H1 (cell line): ENCODE measurements around the gene C19orf53. TPM values are rescaled to one million over a fixed set of nuclear protein-coding genes. Genes with fewer than 3 reads are reported as not detected.
"Not testable (repeated sequence)": the region's sequence is repeated elsewhere in the genome, so short reads cannot be mapped to it uniquely, and the experiment has no call there.

Experiments
- CTCF ChIA-PET: fragments of 300-600 bp; sonication (Branson Sonifier 250); formaldehyde crosslinking; loops from one replicate; lab custom pipeline; 2021; ENCODE audit not compliant: partially characterized antibody; lab: Charles Lee
- POLR2A ChIA-PET: fragments of 300-600 bp; sonication (Branson Sonifier 250); formaldehyde crosslinking; loops from one replicate; lab custom pipeline; 2021; ENCODE audit warnings: inconsistent platforms; ENCODE audit not compliant: partially characterized antibody; lab: Charles Lee
- DNase-seq, 2 experiments: peaks; one replicate each; pipeline versions ENCODE4 v3.0.0 to v3.0.0-alpha.2; 2010 to 2022; ENCODE audit warnings: low spot score in 2 of 2, low read depth in 1 of 2, mixed read lengths in 1 of 2
- FAIRE-seq: peaks from 2 replicates; lab custom pipeline; 2011; peaks lifted over from hg19 to GRCh38; lab: Jason Lieb, UNC
- H2AFZ ChIP-seq: 2 replicates; pipeline ENCODE4 v1.8.1; 2012; ENCODE audit warnings: low read length, inconsistent platforms
- H2AK5ac ChIP-seq: 2 replicates; pipeline ENCODE4 v1.6.1; 2013; ENCODE audit warnings: low read depth, low read length
- H2BK120ac ChIP-seq: replicated peaks from 2 replicates; pipeline ENCODE3; 2013; ENCODE audit warnings: low read depth, low read length, inconsistent platforms
- H2BK12ac ChIP-seq: 2 replicates; pipeline ENCODE4 v1.6.1; 2013; ENCODE audit warnings: low read depth, low read length
- H2BK15ac ChIP-seq: 2 replicates; pipeline ENCODE4 v1.6.1; 2013; ENCODE audit warnings: low read length
- H2BK20ac ChIP-seq: 2 replicates; pipeline ENCODE4 v1.6.1; 2013; ENCODE audit warnings: low read length
- H2BK5ac ChIP-seq: 2 replicates; pipeline ENCODE4 v1.6.1; 2013; ENCODE audit warnings: low read depth, low read length
- H3K14ac ChIP-seq: 2 replicates; pipeline ENCODE4 v1.6.1; 2013; ENCODE audit warnings: inconsistent platforms; ENCODE audit not compliant: insufficient read length
- H3K18ac ChIP-seq: 2 replicates; pipeline ENCODE4 v1.6.1; 2013; ENCODE audit warnings: low read length; ENCODE audit errors: extremely low read depth
- H3K23ac ChIP-seq: 2 replicates; pipeline ENCODE4 v1.6.1; 2013; ENCODE audit warnings: inconsistent platforms; ENCODE audit not compliant: insufficient read length
- H3K23me2 ChIP-seq: 2 replicates; pipeline ENCODE4 v1.6.1; 2013; ENCODE audit warnings: low read depth, low read length
- H3K27ac ChIP-seq: 2 replicates; pipeline ENCODE4 v1.6.1; 2011; ENCODE audit warnings: low read depth, low read length, inconsistent platforms
- H3K27me3 ChIP-seq, 4 experiments: replicated peaks in 1 of 4; 1 replicate in 1 of 4; 2 replicates in 3 of 4; pipeline versions ENCODE4 v1.6.1 to v1.8.1; 2011 to 2013; ENCODE audit warnings: low read length in 3 of 4, mild to moderate bottlenecking in 3 of 4, inconsistent platforms in 2 of 4, mixed read lengths in 2 of 4, moderate library complexity in 1 of 4; ENCODE audit not compliant: control insufficient read depth in 3 of 4, insufficient read depth in 3 of 4; ENCODE audit errors: extremely low read depth in 1 of 4
- H3K36me3 ChIP-seq, 4 experiments: 2 replicates each; pipeline versions ENCODE4 v1.6.1 to v1.8.1; 2011 to 2013; ENCODE audit warnings: mild to moderate bottlenecking in 4 of 4, low read length in 3 of 4, moderate library complexity in 2 of 4, control low read depth in 1 of 4, inconsistent platforms in 1 of 4; ENCODE audit not compliant: insufficient read depth in 4 of 4, control insufficient read depth in 2 of 4
- H3K4ac ChIP-seq: replicated peaks from 2 replicates; pipeline ENCODE3; 2013; ENCODE audit warnings: low read length, low read depth, mixed read lengths, inconsistent platforms; ENCODE audit not compliant: insufficient read length
- H3K4me1 ChIP-seq, 4 experiments: replicated peaks in 1 of 4; 1 replicate in 1 of 4; 2 replicates in 3 of 4; pipeline versions ENCODE4 v1.6.1 to v1.8.1; 2011 to 2013; ENCODE audit warnings: low read length in 3 of 4, inconsistent platforms in 2 of 4, mixed read lengths in 1 of 4; ENCODE audit not compliant: insufficient read depth in 4 of 4, control insufficient read depth in 3 of 4
- H3K4me2 ChIP-seq, 2 experiments: 2 replicates each; pipeline versions ENCODE4 v1.6.1 to v1.8.1; 2011 to 2013; ENCODE audit warnings: low read depth in 2 of 2, low read length in 2 of 2, control low read depth in 1 of 2, inconsistent platforms in 1 of 2, mild to moderate bottlenecking in 1 of 2; ENCODE audit not compliant: insufficient read depth in 1 of 2
- H3K4me3 ChIP-seq, 4 experiments: fragments of 200-600, 300-600 bp in 1 of 4; sonication (generic), shearing (Covaris generic), sonication (Bioruptor Twin) in 1 of 4; 2 replicates each; pipeline versions ENCODE4 v1.5.1 to v1.8.1; 2011 to 2016; ENCODE audit warnings: low read length in 4 of 4, low read depth in 3 of 4, control low read depth in 2 of 4, inconsistent platforms in 2 of 4, mild to moderate bottlenecking in 2 of 4, mixed read lengths in 1 of 4, moderate library complexity in 1 of 4; ENCODE audit not compliant: insufficient read depth in 2 of 4; ENCODE audit errors: extremely low read depth in 1 of 4
- H3K56ac ChIP-seq: replicated peaks from 2 replicates; pipeline ENCODE3; 2013; ENCODE audit warnings: low read depth, mild to moderate bottlenecking, mixed read lengths, low read length, inconsistent platforms; ENCODE audit not compliant: insufficient read length
- H3K79me1 ChIP-seq: 2 replicates; pipeline ENCODE4 v1.6.1; 2013; ENCODE audit warnings: low read depth, low read length, control low read depth
- H3K79me2 ChIP-seq, 2 experiments: 2 replicates each; pipeline versions ENCODE4 v1.6.1 to v1.8.1; 2012 to 2013; ENCODE audit warnings: low read length in 2 of 2, mild to moderate bottlenecking in 2 of 2, inconsistent platforms in 1 of 2; ENCODE audit not compliant: insufficient read depth in 2 of 2, control insufficient read depth in 1 of 2
- H3K9ac ChIP-seq, 4 experiments: replicated peaks in 1 of 4; 1 replicate in 1 of 4; 2 replicates in 3 of 4; pipeline versions ENCODE4 v1.6.1 to v1.8.1; 2011 to 2013; ENCODE audit warnings: low read depth in 3 of 4, low read length in 3 of 4, control low read depth in 2 of 4, mild to moderate bottlenecking in 2 of 4, moderate library complexity in 2 of 4, inconsistent platforms in 1 of 4; ENCODE audit errors: extremely low read depth in 1 of 4
- H3K9me3 ChIP-seq, 2 experiments: 2 replicates each; pipeline versions ENCODE4 v1.6.1 to v1.8.1; 2012 to 2013; ENCODE audit warnings: mild to moderate bottlenecking in 2 of 2, moderate library complexity in 2 of 2, control low read depth in 1 of 2, inconsistent platforms in 1 of 2, low read depth in 1 of 2, low read length in 1 of 2, mixed read lengths in 1 of 2; ENCODE audit not compliant: insufficient read depth in 2 of 2
- H4K20me1 ChIP-seq, 2 experiments: replicated peaks in 1 of 2; 2 replicates each; pipeline versions ENCODE3 to v1.8.1; 2011 to 2013; ENCODE audit warnings: inconsistent platforms in 2 of 2, low read length in 2 of 2, mild to moderate bottlenecking in 1 of 2; ENCODE audit not compliant: insufficient read depth in 2 of 2, control insufficient read depth in 1 of 2
- H4K5ac ChIP-seq: 2 replicates; pipeline ENCODE4 v1.6.1; 2013; ENCODE audit warnings: low read length, low read depth, mixed read lengths, inconsistent platforms; ENCODE audit not compliant: insufficient read length
- H4K8ac ChIP-seq: 2 replicates; pipeline ENCODE4 v1.8.0; 2013; ENCODE audit warnings: mild to moderate bottlenecking, moderate library complexity, low read length, inconsistent platforms; ENCODE audit not compliant: insufficient read depth; ENCODE audit errors: extremely low read depth
- H4K91ac ChIP-seq: replicated peaks from 2 replicates; pipeline ENCODE3; 2013; ENCODE audit warnings: low read length, mixed read lengths, inconsistent platforms; ENCODE audit not compliant: insufficient read length
- WGBS, 2 experiments: shearing (Covaris generic) in 1 of 2; methylation state at CpG; one replicate each; pipeline versions ENCODE4 v1.1.6 to v1.1.7; 2013 to 2015; ENCODE audit warnings: low lambda C conversion rate in 2 of 2, mixed read lengths in 2 of 2, inconsistent platforms in 1 of 2, low coverage in 1 of 2, missing lambda C conversion rate in 1 of 2; ENCODE audit not compliant: insufficient replicate concordance in 2 of 2, insufficient coverage in 1 of 2, insufficient read length in 1 of 2; ENCODE audit errors: extremely low coverage in 1 of 2, missing lambda C conversion rate in 1 of 2; 5-methylcytosine and 5-hydroxymethylcytosine counted together
- polyA plus RNA-seq, 7 experiments: library from polyadenylated mRNA; depleted of rRNA in 3 of 7; stranded (reverse) in 5 of 7; unstranded in 2 of 7; fragments of >200 nt in 5 of 7; fragments of 200-250 nt in 2 of 7; gene quantifications; 1 replicate in 5 of 7; 2 replicates in 1 of 7; 4 replicates in 1 of 7; pipeline versions ENCODE4 v1.2.1 to v1.2.3, GENCODE V29; 2011 to 2013; ENCODE audit warnings: missing spikeins in 2 of 7, mixed read lengths in 2 of 7
- total RNA-seq: library from RNA; stranded (reverse); fragmentation: NEBNext Ultra II Directional; extraction: Animal tissue kit (Norgen Biotek cat#: 25700); gene quantifications from 2 replicates; pipeline ENCODE4 v1.2.1, GENCODE V29; 2021

The C19orf53 gene
- total and polyA plus RNA-seq, 2 of the 8 experiments (the other 6 are each of a cell fraction or from before 2014, with no cell fraction given) = 104 to 169 TPM

DNA sequence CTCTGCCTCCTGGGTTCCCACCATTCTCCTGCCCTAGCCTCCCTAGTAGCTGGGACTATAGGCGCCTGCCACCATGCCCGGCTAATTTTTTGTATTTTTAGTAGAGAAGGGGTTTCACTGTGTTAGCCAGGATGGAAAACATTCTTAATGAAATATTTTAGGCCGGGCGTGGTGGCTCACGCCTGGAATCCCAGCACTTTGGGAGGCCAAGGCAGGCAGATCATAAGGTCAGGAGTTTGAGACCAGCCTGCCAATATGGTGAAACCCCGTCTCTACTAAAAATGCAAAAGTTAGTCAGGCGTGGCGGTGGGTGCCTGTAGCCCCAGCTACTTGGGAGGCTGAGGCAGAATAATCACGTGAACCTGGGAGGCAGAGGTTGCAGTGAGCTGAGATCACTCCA is 19.1 kb downstream of the C19orf53 start:
- POLR2A ChIA-PET = interaction anchor here (2.9 to 6.7 kb wide), 5 partner anchors 9 to 55 kb away, joined by 14 to 60 read pairs (median 55); partner anchors contain the start of gene C19orf53
- H3K4me1 ChIP-seq, H3K9me3 ChIP-seq, H3K18ac ChIP-seq, H3K4me2 ChIP-seq, H3K23me2 ChIP-seq, H3K14ac ChIP-seq, H4K5ac ChIP-seq, H3K27me3 ChIP-seq, H3K56ac ChIP-seq, H2BK15ac ChIP-seq, H4K20me1 ChIP-seq, H4K8ac ChIP-seq, H3K4me3 ChIP-seq, H3K9ac ChIP-seq, H3K79me1 ChIP-seq, H3K23ac ChIP-seq, H2AFZ ChIP-seq, FAIRE-seq, H3K4ac ChIP-seq, H3K27ac ChIP-seq, H4K91ac ChIP-seq, DNase-seq, H2BK20ac ChIP-seq, H2BK5ac ChIP-seq, H3K36me3 ChIP-seq, H2BK120ac ChIP-seq: not testable (repeated sequence)
- Histone ChIP-seq H2BK12ac (peak overlapping the region; percentile 98; the same call in 1 of the 2 replicates), H2AK5ac (peak overlapping the region; percentile 45; the same call in 1 of the 2 replicates), H3K79me2 (peaks cover 0 to 12% of the 10 kb centered on the region in 2 experiments; a peak in 1 of 4 replicates)
- WGBS, 2 experiments = 93% methylated on average over 9 of the region's 9 CpGs; no CpG with 5 or more reads in 1 of the 2 experiments
- CTCF ChIA-PET = interaction anchor here (0.6 to 5.5 kb wide), 3 partner anchors 10 to 69 kb away, joined by 3 to 42 read pairs (median 4); no protein-coding TSS in a partner anchor
